ENCODE measurements around the gene TMPRSS12.
"Not testable (repeated sequence)": the region's sequence is repeated elsewhere in the genome, so short reads cannot be mapped to it uniquely, and the experiment has no call there.

TMPRSS12 gene

DNA sequence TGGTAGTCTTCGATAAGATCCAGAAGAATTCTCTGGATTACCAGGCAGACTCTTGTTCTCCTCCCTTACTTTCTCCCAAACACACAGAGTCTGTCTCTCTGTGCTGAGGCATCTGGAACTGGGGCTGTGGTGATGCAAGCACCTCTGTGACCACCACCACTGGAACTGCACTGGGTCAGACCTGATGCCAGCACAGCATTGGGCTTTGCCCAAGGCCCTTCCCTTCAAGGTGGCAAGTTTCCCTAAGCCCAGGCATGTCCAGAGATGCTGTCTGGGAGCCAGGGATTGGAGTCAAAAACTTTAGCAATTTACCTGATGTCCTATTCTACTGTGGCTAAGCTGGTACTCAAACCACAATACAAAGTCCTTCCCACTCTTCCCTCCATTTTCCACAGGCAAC lies 14.6 kb upstream of the TMPRSS12 start:
- Histone ChIP-seq H3K9ac (ENCODE audit: low read length) (no peak overlapping the region), H3K27me3 (ENCODE audit: control insufficient read depth, insufficient read depth, low read length) (no peaks in the 10 kb centered on the region), H3K27ac (ENCODE audit: low read length) (no peak overlapping the region), H3K4me1 (ENCODE audit: control insufficient read depth, low read depth, low read length) (no peaks in the 10 kb centered on the region), H3K9me3 (ENCODE audit: control insufficient read depth, low read depth, low read length) (peaks cover 3% of the 10 kb centered on the region), H3K36me3 (ENCODE audit: control insufficient read depth, low read depth, low read length) (no peaks in the 10 kb centered on the region), H3K4me3 (ENCODE audit: low read length) (no peak overlapping the region)

DNA sequence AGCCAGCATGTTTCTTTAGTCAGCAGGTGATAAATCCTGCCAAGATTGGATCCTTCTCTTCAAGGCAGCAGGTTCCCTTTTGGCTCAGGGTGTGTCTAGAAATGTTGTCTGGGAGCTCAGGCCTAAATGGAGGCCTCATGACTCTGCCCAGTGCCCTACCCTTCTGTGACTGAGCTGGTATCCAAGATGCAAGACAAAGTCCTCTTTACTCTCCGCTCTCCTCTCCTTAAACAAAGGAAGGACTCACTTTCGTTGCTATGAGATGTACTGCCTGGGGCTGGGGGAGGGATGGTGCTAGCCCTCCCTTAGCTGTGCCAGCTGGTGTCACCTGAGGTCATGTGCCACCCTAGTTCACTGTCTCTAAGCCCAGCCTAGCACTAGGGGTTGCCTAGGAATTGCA lies 13.8 kb upstream of the TMPRSS12 start:
- Histone ChIP-seq H3K9ac (ENCODE audit: low read length) (no peak overlapping the region), H3K4me3 (ENCODE audit: low read length) (no peak overlapping the region), H3K9me3 (ENCODE audit: control insufficient read depth, low read depth, low read length) (peaks cover 7% of the 10 kb centered on the region), H3K27ac (ENCODE audit: low read length) (no peak overlapping the region), H3K4me1 (ENCODE audit: control insufficient read depth, low read depth, low read length) (no peaks in the 10 kb centered on the region), H3K27me3 (ENCODE audit: control insufficient read depth, insufficient read depth, low read length) (no peaks in the 10 kb centered on the region), H3K36me3 (ENCODE audit: control insufficient read depth, low read depth, low read length) (no peaks in the 10 kb centered on the region)

DNA sequence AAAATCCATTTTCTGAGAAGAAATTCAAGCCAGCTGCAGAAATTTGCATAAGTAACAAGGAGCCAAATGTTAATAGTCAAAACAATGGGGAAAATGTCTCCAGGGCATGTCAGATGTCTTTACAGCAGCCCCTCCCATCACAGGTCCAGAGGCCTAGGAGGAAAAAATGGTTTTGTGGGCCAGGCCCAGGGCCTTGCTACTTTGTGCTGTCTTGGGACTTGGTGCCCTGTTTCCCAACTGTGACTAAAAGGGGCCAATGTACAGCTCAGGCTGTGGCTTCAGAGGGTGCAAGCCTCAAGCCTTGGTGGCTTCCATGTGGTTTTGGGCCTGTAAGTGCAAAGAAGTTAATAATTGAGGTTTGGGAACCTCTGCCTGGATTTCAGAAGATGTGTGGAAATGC lies 8.9 kb upstream of the TMPRSS12 start:
- not testable (repeated sequence) for H3K4me3 ChIP-seq (ENCODE audit: low read length); H3K36me3 ChIP-seq (ENCODE audit: control insufficient read depth, low read depth, low read length); H3K9ac ChIP-seq (ENCODE audit: low read length); H3K27ac ChIP-seq (ENCODE audit: low read length); H3K4me1 ChIP-seq (ENCODE audit: control insufficient read depth, low read depth, low read length); H3K27me3 ChIP-seq (ENCODE audit: control insufficient read depth, insufficient read depth, low read length)
- peaks cover 12% of the 10 kb centered on the region for H3K9me3 ChIP-seq (ENCODE audit: control insufficient read depth, low read depth, low read length)

DNA sequence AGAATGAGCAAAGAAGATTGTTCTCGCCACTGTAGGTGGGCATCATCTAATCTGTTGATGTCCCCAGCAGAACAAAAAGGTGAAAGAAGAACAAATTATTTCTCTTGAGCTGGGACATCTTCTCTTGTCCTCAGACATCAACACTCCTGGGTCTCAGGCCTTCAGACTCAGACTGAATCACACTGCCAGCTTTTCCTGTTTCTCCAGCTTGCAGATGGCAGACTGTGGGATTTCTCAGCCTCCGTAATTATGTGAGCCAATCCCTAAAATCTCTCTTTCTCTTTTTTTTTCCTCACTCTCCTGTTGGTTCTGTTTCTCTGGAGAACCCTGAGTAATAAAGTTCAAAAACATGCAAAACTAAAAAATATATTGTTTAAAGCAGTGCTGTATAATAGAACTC lies 3.7 kb upstream of the TMPRSS12 start:
- Histone ChIP-seq H3K9ac (ENCODE audit: low read length) (no peak overlapping the region), H3K27ac (ENCODE audit: low read length) (no peak overlapping the region), H3K9me3 (ENCODE audit: control insufficient read depth, low read depth, low read length) (peaks cover 4% of the 10 kb centered on the region), H3K4me3 (ENCODE audit: low read length) (no peak overlapping the region), H3K4me1 (ENCODE audit: control insufficient read depth, low read depth, low read length) (no peaks in the 10 kb centered on the region), H3K27me3 (ENCODE audit: control insufficient read depth, insufficient read depth, low read length) (no peaks in the 10 kb centered on the region), H3K36me3 (ENCODE audit: control insufficient read depth, low read depth, low read length) (no peaks in the 10 kb centered on the region)

DNA sequence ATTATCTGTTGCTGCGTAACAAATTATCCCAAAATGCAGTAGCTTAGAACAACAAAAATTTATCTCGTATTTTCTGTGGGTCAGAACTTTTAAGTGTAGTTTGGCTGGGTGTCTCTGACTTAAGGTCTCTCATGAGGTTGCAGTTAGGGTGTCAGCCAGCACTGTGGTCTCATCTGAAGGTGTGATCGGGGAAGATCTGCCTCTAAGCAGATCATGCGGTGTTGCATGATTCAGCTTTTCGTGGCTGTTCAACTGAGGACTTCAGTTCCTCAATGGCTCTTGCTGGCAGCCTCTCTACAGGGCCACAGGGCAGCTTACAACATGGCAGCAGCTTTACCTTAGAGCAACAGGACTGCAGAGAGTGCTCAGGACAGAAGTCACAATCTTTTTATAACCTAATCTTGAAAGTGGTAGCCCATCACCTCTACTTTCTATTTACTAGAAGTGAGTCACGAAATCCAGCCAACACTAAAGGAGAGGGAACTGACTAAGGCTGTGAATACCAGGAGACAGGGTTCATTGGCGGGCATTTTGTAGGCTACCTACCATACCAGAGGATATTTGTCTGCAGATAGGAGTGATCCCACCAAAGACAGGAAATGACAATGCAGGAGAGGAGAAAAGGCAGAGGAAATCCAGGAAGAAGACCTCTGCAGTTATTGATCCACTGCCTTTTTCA lies 1.8 kb upstream of the TMPRSS12 start:
- Histone ChIP-seq H3K4me1 (ENCODE audit: control insufficient read depth, low read depth, low read length) (no peaks in the 10 kb centered on the region), H3K27ac (ENCODE audit: low read length) (no peak overlapping the region), H3K9me3 (ENCODE audit: control insufficient read depth, low read depth, low read length) (no peaks in the 10 kb centered on the region), H3K27me3 (ENCODE audit: control insufficient read depth, insufficient read depth, low read length) (no peaks in the 10 kb centered on the region), H3K9ac (ENCODE audit: low read length) (no peak overlapping the region), H3K4me3 (ENCODE audit: low read length) (no peak overlapping the region), H3K36me3 (ENCODE audit: control insufficient read depth, low read depth, low read length) (no peaks in the 10 kb centered on the region)

DNA sequence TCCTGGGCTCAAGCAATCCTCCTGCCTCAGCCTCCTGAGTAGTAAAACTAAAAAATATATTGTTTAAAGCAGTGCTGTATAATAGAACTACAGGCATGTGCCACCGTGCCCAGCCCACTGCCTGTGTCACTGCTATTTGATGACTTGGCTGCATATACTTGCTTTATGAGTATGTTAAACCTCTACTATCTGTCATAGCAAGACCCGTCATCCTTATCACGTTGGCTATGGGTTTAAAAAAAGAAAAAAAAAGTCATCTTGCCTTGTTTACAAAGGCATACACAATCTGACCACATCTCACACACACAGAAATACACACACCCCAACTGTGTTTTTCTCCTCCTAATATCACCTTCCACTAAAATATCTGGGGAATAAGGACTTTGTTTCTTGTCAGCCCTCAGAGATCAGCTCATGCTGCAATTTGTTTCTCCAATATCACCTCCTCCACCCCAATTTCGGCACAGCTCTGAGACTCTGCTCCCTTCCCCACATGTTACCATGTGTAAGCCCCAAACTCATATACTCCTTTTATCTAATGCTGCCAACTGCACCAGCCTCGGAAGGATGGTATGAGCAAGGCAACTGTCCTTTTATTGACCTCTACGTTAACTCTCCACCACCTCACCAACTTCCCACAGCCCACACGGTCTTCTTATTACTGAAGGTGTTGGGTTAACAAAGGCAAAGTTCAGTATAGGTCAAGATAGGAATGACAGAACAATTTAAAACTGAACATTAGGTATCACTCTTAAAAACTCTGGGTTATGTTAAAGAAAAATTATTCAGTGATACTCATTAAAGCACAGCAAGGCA lies 802 bp upstream of the TMPRSS12 start:
- H3K4me1 ChIP-seq (ENCODE audit: control insufficient read depth, low read depth, low read length), result no peaks in the 10 kb centered on the region
- no peaks in the 10 kb centered on the region for H3K9me3 ChIP-seq (ENCODE audit: control insufficient read depth, low read depth, low read length)
- H3K27me3 ChIP-seq (ENCODE audit: control insufficient read depth, insufficient read depth, low read length), result no peaks in the 10 kb centered on the region
- H3K4me3 ChIP-seq (ENCODE audit: low read length), result no peak overlapping the region
- H3K9ac ChIP-seq (ENCODE audit: low read length), result no peak overlapping the region
- no peaks in the 10 kb centered on the region for H3K36me3 ChIP-seq (ENCODE audit: control insufficient read depth, low read depth, low read length)
- no peak overlapping the region for H3K27ac ChIP-seq (ENCODE audit: low read length)

DNA sequence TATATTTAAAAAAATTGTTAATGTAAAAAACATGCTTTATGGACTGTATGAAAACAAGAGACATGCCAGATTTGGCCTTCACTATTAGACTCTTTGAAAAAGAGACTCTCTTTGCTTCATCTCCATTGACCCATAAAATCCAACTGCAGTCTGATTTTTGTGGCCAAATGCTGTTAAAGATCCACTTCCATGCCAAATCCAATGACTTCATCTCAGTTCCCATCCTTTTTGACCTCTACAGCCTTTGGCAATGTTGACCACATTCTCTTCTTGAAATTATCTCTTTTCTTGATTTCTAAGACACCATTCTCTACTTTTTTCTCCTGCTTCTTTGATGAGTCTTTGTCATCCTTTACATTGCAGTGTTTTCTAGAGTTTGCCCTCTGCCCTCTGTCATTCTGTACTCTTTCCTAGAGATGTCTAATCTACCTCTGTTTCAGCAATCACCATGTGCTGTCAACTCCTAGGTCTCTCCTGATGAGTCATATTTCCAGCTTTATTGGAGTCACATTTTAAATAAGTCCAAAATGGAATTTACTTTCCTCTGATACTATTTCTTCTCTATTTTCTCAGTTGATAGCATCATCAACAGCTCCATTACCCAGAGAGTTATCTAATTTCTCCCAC lies 2.4 kb downstream of the TMPRSS12 start:
- Histone ChIP-seq H3K4me1 (ENCODE audit: control insufficient read depth, low read depth, low read length) (no peaks in the 10 kb centered on the region), H3K36me3 (ENCODE audit: control insufficient read depth, low read depth, low read length) (no peaks in the 10 kb centered on the region), H3K27ac (ENCODE audit: low read length) (no peak overlapping the region), H3K27me3 (ENCODE audit: control insufficient read depth, insufficient read depth, low read length) (no peaks in the 10 kb centered on the region), H3K9me3 (ENCODE audit: control insufficient read depth, low read depth, low read length) (no peaks in the 10 kb centered on the region), H3K9ac (ENCODE audit: low read length) (no peak overlapping the region), H3K4me3 (ENCODE audit: low read length) (no peak overlapping the region)

DNA sequence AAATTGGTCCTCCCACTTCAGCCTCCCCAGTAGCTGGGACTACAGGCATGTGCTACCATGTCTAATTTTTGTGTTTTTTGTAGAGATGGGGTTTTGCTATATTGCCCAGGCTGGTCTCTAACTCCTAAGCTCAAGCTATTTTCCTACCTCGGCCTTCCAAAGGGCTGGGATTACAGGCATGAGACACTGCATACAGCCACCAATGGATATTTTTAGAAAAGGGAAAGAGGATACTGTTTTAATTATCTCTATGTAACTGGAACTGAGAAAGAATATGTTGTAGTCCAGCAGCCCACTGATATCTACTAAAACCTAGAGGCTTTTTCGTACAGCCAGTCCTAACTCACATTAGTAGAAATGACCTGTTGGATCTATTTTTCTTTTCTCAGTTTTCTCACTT lies 6.2 kb downstream of the TMPRSS12 start:
- Histone ChIP-seq H3K9ac (ENCODE audit: low read length) (no peak overlapping the region), H3K4me1 (ENCODE audit: control insufficient read depth, low read depth, low read length) (no peaks in the 10 kb centered on the region), H3K9me3 (ENCODE audit: control insufficient read depth, low read depth, low read length) (no peaks in the 10 kb centered on the region), H3K27me3 (ENCODE audit: control insufficient read depth, insufficient read depth, low read length) (no peaks in the 10 kb centered on the region), H3K27ac (ENCODE audit: low read length) (no peak overlapping the region), H3K4me3 (ENCODE audit: low read length) (no peak overlapping the region), H3K36me3 (ENCODE audit: control insufficient read depth, low read depth, low read length) (no peaks in the 10 kb centered on the region)

DNA sequence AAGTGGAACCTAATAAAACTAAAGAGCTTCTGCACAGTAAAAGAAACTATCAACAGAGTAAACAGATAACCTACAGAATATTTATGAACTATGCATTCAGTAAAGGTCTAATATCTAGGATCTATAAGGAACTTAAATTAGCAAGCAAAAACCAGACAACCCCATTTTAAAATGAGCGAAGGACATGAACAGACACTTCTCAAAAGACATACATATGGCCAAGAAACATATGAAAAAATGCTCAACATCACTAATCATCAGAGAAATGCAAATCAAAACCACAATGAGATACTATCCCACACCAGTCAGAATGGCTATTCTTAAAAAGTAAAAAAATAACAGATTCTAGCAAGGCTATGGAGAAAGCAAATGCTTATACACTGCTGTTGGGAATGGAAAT lies 12.5 kb downstream of the TMPRSS12 start:
- not testable (repeated sequence) for H3K4me3 ChIP-seq (ENCODE audit: low read length)

DNA sequence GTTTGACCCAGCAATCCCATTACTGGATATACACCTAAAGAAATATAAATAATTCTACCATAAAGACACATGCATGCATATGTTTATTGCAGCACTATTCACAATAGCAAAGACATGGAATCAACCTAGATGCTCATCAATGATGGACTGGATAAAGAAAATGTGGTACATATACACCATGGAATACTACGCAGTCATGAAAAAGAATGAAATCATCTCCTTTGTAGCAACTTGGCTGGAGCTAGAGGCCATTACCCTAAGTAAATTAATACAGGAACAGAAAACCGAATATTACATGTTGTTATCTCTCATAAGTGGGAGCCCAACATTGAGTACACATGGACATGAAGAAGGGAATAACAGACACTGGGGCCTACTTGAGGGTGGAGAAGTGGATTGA lies 13.0 kb downstream of the TMPRSS12 start:
- H3K27ac ChIP-seq (ENCODE audit: low read length); H3K9ac ChIP-seq (ENCODE audit: low read length); H3K4me1 ChIP-seq (ENCODE audit: control insufficient read depth, low read depth, low read length); H3K4me3 ChIP-seq (ENCODE audit: low read length); H3K9me3 ChIP-seq (ENCODE audit: control insufficient read depth, low read depth, low read length); H3K36me3 ChIP-seq (ENCODE audit: control insufficient read depth, low read depth, low read length); H3K27me3 ChIP-seq (ENCODE audit: control insufficient read depth, insufficient read depth, low read length): not testable (repeated sequence)

More for the DNA sequence above, 12.5 kb downstream of the TMPRSS12 start:
- H3K4me1 ChIP-seq (ENCODE audit: control insufficient read depth, low read depth, low read length); H3K36me3 ChIP-seq (ENCODE audit: control insufficient read depth, low read depth, low read length); H3K27ac ChIP-seq (ENCODE audit: low read length); H3K9ac ChIP-seq (ENCODE audit: low read length); H3K27me3 ChIP-seq (ENCODE audit: control insufficient read depth, insufficient read depth, low read length); H3K9me3 ChIP-seq (ENCODE audit: control insufficient read depth, low read depth, low read length): not testable (repeated sequence)

DNA sequence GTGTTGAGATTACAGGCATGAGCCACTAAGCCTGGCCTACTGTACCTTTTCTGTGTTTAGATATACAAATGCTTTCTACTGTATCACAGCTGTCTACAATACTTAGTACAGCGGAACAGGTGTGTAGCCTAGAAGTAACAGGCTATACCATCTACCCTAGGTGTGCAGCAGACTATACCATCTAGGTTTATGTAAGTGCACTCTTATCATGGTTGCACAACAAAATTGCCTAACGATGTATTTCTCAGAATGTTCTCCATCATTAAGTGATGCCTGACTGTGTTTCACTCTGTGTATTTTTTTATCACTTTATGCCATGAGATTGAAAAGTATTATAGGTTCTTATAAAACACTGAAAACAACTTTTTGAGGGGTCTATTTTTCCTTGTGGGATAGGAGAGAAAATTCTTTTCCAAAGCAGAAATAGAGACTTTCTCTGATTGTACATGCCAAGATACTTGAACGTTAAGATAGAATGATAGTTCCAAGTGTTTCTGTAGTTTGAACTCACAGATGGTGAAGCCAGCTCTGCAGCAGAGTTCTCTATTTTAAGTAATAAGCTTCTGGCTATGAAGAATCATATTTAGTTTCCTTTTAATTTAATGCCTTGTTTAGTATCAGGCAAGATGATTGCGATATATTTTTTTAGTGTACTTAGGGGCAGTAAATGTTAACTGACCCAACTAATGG lies 17.0 kb downstream of the TMPRSS12 start:
- no peaks in the 10 kb centered on the region for H3K27me3 ChIP-seq (ENCODE audit: control insufficient read depth, insufficient read depth, low read length)
- H3K9me3 ChIP-seq (ENCODE audit: control insufficient read depth, low read depth, low read length), result no peaks in the 10 kb centered on the region
- H3K9ac ChIP-seq (ENCODE audit: low read length), result no peak overlapping the region
- H3K4me3 ChIP-seq (ENCODE audit: low read length), result no peak overlapping the region
- H3K4me1 ChIP-seq (ENCODE audit: control insufficient read depth, low read depth, low read length), result no peaks in the 10 kb centered on the region
- no peaks in the 10 kb centered on the region for H3K36me3 ChIP-seq (ENCODE audit: control insufficient read depth, low read depth, low read length)
- H3K27ac ChIP-seq (ENCODE audit: low read length), result no peak overlapping the region

Measured in iPS-18a (cell line).